Measurements from ENCODE around the gene LRRC43.
"Not testable (repeated sequence)": the region's sequence is repeated elsewhere in the genome, so short reads cannot be mapped to it uniquely, and the experiment has no call there.

The LRRC43 gene

GRCh38 chr12:122187466-122187865 is 4.5 kb downstream of the LRRC43 start:
- DNase-seq: no peak
- intact Hi-C loops (cut with DNase I): no loop called here

- DNase-seq: no peak
- intact Hi-C loops (cut with DNase I): no loop called here
Observed at GRCh38 chr12:122189626-122190475, 6.9 kb downstream of the LRRC43 start.

- intact Hi-C loops (cut with DNase I): no loop called here
- peak in 30 of 42 donors; percentile 17 to 65 (median 50) for DNase-seq
Observed at GRCh38 chr12:122190842-122191668, 8.1 kb downstream of the LRRC43 start.

- peak in 25 of 42 donors; percentile 33 to 73 (median 49) for DNase-seq
Observed at GRCh38 chr12:122192441-122192840, 9.5 kb downstream of the LRRC43 start.

GRCh38 chr12:122194804-122195203 is 11.9 kb downstream of the LRRC43 start:
- intact Hi-C loops (cut with DNase I): no loop called here
- DNase-seq: no peak

More at GRCh38 chr12:122192441-122192840, 9.5 kb downstream of the LRRC43 start:
- intact Hi-C loops (cut with DNase I): no loop called here

GRCh38 chr12:122195405-122195804 is 12.5 kb downstream of the LRRC43 start:
- intact Hi-C loops (cut with DNase I): no loop called here
- DNase-seq: no peak

- intact Hi-C loops (cut with DNase I): no loop called here
- DNase-seq: no peak
Observed at GRCh38 chr12:122197612-122197966, 14.7 kb downstream of the LRRC43 start.

- intact Hi-C loops (cut with DNase I): no loop called here
Observed at GRCh38 chr12:122199484-122200355, 16.8 kb downstream of the LRRC43 start.

GRCh38 chr12:122200541-122201175 is 17.7 kb downstream of the LRRC43 start:
- no peak for DNase-seq
- intact Hi-C loops (cut with DNase I): no loop called here

More at GRCh38 chr12:122199484-122200355, 16.8 kb downstream of the LRRC43 start:
- DNase-seq: peak in 1 of 42 donors; percentile 17

GRCh38 chr12:122201381-122201780 is 18.5 kb downstream of the LRRC43 start:
- intact Hi-C loops (cut with DNase I): no loop called here
- DNase-seq: no peak

GRCh38 chr12:122202017-122202416 is 19.1 kb downstream of the LRRC43 start:
- DNase-seq: no peak
- intact Hi-C loops (cut with DNase I): no loop called here

GRCh38 chr12:122202811-122203210 is 19.9 kb downstream of the LRRC43 start:
- intact Hi-C loops (cut with DNase I); DNase-seq: not testable (repeated sequence)

- intact Hi-C loops (cut with DNase I): no loop called here
- peak; percentile 55 to 89 (median 78) for DNase-seq
Observed at GRCh38 chr12:122203301-122204166, 20.6 kb downstream of the LRRC43 start, which contains the start of gene B3GNT4. TSS of gene B3GNT4 (plus strand) at chr12:122203709. CDS start at chr12:122204619, 910 bp downstream.

GRCh38 chr12:122204167-122205052 is 21.5 kb downstream of the LRRC43 start:
- peak in 4 of 42 donors; percentile 25 to 32 (median 26) for DNase-seq
- intact Hi-C loops (cut with DNase I): no loop called here

- DNase-seq: peak in 1 of 42 donors; percentile 14
- intact Hi-C loops (cut with DNase I): no loop called here
Observed at GRCh38 chr12:122205053-122205925, 22.4 kb downstream of the LRRC43 start.

Measured in head of caudate nucleus (tissue), 42 donors.